Dermis microvascular lymphatic vessel endothelial cell (primary cell): ENCODE results near the gene PSMB7. TPM values are rescaled to one million over a fixed set of nuclear protein-coding genes. Genes with fewer than 3 reads are reported as not detected.
A peak's percentile ranks its signal among the peaks of the same experiment; 100 is the strongest.

Source experiments
- DNase-seq, 2 donors: peaks; one replicate each; pipeline versions ENCODE4 v3.0.0 to v3.0.0-alpha.2; 2010; ENCODE audit warnings: low read depth in 2 of 2
- total RNA-seq: library from RNA; depleted of rRNA; stranded (reverse); fragments of >200 nt; gene quantifications from 2 replicates; pipeline ENCODE4 v1.2.1, GENCODE V29; 2014

PSMB7 gene
- total RNA-seq, 1 donor from 2014 or later: 196 TPM

DNA sequence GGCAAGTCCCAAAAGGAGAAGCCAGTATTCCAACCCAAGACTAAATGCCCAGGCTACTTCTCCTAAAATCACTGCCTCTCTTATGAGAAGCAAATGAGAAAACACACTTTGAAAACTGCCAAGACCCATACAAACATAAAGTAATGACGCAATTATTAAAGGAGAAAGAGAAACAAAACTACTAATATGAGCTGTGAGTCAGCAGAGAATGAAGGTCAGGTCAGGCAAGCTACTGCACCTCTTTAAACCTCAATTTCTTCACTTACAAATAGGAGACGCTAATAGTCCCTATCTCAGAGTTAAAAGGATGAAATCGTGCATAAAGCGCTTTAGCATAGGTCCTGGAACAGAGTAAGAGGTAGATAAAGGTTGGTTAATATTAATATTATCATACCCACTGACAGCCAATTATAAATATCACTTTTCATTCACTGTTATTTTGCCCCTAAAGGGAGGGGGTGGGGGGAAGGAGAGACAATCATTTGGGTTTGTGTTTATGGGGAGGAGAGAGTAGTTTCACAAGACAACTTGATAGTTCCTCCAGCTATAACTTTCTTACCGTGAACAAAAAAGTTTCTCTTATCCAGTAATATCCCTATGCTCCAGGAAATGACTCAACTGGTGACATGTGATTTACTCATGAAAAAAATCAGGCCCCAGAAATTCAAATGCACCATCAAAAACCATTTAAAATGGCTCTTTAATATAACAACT, 3.6 kb downstream of the PSMB7 start:
- DNase-seq: peak in 1 of 2 donors; percentile 76

- no peak for DNase-seq
These were observed 4.8 kb downstream of the PSMB7 start for GRCh38 chr9:124410321-124410913.

DNA sequence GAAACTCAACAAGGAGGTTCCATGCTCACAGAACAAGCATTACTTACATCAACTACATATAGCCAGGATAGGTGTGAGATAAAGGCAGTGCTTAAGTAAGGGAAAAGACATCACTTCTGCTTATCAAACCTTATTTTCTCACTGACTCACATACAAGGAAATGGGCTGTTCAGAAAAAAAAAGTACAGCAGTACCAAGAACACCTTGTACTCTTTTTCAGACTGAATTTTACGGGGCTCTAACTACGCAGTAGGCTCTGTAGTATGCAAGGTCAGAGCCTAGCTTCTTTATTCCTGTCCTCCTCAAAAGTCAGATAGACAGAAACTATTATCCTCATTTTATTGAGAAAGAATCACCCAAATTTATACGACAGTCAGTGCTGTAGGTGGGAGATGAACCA, 5.8 kb downstream of the PSMB7 start:
- DNase-seq: peak in 1 of 2 donors; percentile 18

- DNase-seq: no peak
These were observed 12.0 kb downstream of the PSMB7 start for GRCh38 chr9:124403246-124403645.

DNA sequence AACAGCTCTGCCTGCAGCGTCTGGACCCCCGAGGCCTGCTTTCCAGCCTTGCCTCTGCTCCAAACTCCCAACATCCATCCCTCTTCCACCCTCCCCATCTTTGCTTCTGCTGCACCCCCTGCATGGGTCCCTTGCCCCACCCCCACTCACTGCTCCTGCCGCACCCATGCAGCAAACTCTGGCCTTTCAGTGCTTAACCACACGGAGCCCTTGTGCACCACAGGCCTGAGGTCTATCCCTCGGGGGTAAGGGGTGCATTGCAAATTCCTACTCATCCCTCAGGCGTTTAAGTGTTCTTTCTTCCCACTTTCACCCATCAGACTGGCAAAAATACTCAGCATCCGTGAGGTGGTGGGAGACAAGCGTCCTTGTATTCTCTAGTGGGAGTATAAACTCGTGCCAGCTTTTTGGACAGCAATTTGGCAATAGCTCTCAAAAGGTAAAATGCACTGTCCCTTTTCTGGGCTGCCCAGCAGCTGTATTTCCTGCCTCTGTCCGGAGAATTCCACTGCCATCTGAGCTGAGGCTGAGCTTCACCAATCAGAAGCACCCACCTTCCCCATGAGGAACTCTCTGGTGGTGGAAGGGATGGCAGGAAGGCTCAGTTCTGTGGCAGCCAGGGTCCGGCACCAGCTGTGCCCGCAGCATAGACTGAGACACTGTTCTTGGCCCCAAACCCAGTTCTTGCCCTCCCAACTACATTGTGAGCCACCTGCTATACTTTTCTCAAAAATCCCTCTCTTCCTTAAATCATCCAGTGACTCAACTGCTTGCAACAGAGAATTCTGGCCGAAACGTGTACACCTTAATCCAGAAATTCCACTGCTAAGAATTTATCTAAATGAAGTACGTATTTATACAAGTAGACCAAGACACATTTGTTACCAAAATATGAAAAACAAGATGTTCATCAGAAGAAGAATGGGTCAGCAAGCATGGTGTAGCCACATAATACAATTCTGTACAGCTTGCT, 15.0 kb downstream of the PSMB7 start:
- peak in 1 of 2 donors; percentile 30 for DNase-seq

GRCh38 chr9:124399323-124399967, 15.8 kb downstream of the PSMB7 start:
- DNase-seq: no peak

GRCh38 chr9:124398191-124398935, 16.9 kb downstream of the PSMB7 start:
- DNase-seq: no peak

DNA sequence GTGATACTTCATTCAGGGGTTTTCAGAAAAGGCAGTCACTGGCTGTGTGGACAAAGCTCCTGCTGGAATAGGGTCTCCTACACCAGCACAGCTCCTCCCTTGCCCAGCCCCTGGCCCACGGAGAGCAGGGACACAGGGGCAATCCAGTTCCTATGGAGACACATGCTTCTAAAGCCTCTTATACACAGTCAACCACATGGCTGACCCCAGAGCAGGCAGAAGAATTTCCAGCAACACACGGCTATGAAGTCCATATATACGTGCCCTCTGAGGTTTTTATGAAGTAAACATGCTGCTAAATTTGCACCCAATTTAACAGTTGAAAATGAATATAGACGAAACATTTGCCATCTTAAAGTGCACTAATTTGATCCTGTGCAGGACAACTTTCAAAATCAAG, 19.4 kb downstream of the PSMB7 start:
- no peak for DNase-seq

DNA sequence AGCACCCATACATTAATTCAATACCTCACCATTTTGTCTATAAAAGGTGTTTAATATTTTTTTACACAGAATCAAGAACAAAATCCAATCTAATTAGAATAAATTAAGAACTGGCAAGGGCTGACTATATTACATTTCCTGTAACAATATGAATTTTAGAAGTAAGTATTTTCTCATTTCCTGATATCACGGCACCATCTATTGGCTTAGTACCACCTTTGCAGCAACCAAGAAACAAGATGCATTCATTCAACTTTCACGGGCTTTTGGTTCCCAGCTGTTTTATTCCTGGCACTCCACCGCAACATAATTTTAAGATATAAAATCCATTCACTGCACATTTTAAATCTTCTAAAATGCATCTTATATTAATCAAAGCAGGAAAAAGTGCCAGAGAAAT, 20.6 kb downstream of the PSMB7 start:
- no peak for DNase-seq

DNA sequence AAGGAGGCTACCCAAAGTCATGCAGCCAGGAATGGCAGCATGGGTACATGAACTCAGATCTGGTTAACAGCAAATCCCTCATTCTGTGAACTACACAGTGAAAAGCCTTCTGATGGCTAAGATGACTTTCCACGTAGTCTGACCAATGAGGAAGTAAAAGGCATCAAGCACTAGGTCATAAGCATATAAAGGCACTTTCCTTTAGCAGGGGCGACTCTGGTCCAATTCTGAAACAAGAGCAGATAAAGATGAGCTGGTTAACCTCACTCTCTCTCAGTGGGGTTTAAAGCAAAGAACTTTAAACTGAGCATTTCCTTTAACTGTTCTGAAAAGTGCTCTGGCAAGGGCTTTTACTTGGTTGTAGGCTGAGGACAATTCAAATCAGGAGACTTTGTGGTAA, 21.1 kb downstream of the PSMB7 start:
- no peak for DNase-seq

DNA sequence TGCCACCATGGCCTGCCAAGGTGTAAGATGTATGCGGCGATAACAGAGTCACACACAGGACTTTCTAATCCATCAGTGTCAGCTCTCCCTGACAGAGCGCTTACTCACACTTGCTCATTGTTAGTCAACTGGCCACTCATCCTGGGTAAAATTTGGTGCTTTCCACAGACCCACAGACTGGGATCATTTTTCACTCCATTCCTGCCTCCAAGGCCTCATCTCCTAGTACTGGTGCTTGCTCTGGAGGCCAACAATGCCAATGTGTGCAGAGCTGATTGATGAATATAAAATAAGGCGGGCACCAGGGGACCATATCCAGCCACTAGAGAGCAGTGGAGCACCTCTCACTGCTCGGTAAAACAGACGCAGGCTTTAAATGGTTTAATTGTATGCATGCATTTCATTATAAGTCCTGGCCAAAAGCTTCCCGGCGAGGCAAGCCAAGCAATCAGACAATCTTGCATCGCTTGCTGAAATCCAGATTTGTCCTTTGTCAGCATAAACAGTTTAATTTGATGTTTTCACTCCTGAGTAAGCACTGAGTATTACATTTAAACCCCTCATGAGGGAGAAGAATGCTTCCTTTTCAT, 22.3 kb downstream of the PSMB7 start:
- DNase-seq: peak in 1 of 2 donors; percentile 83

DNA sequence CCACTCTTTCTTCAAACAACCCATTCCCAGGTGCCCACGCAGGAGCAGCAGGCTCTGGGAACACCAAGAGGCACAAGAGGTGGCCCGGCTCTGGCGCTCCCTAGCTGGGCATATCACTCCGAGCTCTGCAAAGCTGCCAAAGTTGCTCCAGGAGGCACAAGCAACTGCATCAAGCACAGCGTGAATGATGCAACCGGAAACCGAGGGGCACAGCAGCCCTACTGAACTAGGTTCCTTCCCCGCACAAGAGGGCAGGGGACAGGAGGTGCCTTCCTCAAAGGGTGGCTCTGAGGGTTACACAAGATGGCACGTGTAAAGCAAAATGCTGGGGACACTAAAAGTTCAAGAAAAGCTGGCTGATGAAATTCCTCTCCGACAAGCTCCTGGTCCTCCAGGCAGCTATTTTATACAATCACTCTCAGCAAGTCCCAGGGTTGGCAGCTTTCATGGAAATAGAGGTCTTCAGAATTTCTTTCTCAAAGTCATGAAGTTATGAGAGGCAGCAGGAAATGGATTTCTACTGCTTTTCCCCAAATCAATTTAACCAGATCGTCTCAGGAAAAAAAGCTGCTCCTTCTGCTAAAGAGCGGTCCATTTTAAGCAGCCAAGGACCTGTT, 22.9 kb downstream of the PSMB7 start:
- no peak for DNase-seq

GRCh38 chr9:124390794-124391658, 24.2 kb downstream of the PSMB7 start:
- DNase-seq: peak in 1 of 2 donors; percentile 63

DNA sequence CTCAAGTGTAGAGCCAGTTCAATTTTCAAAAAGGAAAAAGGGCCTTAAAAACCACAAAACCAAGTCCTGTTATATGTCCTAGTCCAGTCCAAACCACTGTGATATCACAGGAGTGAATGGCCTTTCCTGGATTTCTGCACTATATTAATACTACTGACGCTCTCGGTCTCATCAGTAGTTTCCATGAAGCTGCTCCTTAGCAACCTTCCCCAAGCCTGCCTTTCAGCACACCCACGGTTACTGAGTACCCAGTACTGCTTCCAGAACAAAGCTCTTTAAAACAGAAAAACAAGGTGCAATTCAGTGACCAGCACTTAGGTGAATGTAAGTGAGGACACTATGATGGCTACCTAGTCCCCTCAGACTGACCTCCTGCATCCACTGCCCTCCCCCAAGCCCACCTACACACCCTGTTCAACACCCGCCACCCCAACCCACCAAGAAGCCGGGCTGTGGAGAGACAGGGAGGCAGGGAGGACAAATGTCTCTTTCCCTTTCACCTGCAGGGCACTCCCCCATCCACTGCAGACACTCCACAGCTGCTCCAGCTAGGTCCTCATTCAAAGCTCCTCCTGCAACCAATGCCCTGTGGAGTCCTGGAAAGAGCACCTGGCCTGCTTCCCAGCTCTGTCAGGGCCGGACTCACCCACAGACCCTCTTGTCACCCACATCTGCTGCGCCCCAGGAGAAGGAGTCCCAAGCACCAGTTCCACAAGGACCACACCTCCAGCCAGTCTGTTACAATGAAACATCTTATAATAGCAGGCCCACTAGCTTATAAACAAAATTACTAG, 25.9 kb downstream of the PSMB7 start:
- DNase-seq: no peak

GRCh38 chr9:124388275-124389048, 26.8 kb downstream of the PSMB7 start:
- DNase-seq: no peak

DNA sequence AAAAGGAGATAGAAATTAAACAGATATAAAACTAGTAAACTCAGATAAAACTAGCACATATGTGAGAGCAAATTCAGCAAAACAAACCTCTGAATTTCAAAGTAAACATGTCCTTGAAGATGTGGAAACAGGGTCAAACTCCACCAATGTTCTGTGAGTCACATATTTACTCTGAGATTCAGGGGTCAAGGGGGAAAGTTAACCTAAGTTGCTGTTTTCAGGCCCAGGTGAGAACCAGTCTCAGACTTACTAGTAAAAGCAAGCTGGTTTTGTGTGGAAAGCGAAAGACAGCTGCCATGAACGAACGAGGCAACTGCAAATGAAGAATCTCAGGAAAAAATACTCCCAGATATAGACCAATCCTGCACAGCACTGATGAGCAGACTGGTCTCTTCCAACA, 29.0 kb downstream of the PSMB7 start:
- DNase-seq: peak in 1 of 2 donors; percentile 9

DNA sequence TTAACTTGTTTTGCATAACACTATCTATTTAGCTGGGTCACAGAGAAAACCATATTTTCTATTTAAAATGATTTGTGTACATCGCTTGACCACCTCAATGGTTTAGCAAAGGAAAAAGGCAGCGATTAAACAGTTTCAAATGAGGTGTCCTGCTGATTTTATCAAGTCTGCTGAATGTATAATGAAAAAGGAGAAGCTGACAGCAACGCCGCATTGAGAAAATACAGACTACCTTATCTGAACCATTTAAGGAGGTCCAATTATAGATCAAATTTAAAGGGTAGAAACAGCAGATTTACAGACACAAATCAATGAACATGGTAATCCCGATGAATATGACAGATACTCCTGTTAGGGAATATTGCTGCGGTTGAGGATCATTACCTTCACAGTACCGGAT, 29.6 kb downstream of the PSMB7 start:
- no peak for DNase-seq

- no peak for DNase-seq
These were observed 30.4 kb downstream of the PSMB7 start for GRCh38 chr9:124384846-124385245.
